ENCODE measurements around the gene SLC22A17.

DNA sequence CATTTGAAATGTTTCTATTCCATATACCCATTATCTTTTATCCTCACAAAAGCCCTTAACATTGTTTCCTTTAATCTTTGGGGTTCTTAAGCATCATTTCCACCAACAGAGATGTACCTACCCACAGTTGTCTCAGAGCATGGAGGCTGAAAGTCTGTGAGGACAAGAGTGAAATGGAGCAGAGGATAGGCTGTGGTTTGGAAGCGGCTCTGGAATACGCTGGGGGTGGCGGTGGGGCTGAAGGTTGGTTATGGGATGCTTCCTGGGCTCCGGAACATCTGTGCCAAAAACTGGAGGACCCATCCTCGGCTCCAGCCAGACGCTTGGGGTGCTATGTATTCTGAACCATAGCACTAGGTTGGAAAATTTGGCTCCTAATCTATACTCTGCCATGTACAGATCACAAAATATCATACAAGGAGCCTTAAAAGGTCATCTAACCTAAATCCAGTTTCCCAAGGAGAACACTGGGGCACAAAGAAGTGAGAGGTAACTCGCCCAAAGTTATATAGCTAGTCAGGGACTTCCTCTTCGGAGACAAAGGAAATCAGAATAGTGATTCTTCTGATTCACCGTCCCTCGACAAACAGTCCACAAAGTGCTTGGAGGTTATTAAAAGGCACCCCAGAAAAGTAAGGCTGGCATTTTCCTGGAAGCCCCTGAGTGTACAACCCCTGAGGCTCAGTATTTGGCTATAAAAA, 52.6 kb downstream of the SLC22A17 start:
- TF ChIP-seq, protein P1, sequence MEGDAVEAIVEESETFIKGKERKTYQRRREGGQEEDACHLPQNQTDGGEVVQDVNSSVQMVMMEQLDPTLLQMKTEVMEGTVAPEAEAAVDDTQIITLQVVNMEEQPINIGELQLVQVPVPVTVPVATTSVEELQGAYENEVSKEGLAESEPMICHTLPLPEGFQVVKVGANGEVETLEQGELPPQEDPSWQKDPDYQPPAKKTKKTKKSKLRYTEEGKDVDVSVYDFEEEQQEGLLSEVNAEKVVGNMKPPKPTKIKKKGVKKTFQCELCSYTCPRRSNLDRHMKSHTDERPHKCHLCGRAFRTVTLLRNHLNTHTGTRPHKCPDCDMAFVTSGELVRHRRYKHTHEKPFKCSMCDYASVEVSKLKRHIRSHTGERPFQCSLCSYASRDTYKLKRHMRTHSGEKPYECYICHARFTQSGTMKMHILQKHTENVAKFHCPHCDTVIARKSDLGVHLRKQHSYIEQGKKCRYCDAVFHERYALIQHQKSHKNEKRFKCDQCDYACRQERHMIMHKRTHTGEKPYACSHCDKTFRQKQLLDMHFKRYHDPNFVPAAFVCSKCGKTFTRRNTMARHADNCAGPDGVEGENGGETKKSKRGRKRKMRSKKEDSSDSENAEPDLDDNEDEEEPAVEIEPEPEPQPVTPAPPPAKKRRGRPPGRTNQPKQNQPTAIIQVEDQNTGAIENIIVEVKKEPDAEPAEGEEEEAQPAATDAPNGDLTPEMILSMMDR (conservative IDR thresholded peaks at IDR 0.05): 0 out of 2 replicates have a peak, but pooled peaks have one; percentile 10
- TF ChIP-seq EZH2 (IDR thresholded peaks at IDR 0.05; ENCODE audit: low read depth): no peak
